ENCODE data around the gene ZCCHC17.
A peak's percentile ranks its signal among the peaks of the same experiment; 100 is the strongest.

The ZCCHC17 gene

DNA sequence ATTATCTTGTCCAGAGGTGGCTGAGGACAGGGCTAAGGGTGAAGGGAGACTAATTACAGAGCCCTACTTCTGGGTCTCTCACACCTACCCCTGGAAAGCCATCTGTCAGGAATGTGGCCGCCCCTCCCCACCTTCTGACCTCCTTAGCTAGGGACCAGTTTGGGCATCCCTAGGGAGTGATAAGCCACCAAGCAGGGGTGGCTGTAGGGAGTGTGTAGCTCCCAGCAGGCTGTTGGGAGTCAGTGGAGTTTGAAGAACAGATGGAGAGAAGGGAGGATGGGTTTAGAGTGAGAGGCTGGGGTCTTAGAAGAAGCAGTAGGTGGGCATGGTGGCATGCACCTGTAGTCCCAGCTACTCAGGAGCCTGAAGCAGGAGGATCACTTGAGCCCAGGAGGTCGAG, 115.4 kb downstream of the ZCCHC17 start:
- Histone ChIP-seq H2BK120ac (ENCODE audit: low read depth, low read length) (no peak overlapping the region), H3K14ac (ENCODE audit: low read length in 2 of 2) (no peak overlapping the region), H4K91ac (ENCODE audit: low read length) (no peak overlapping the region), H3K27ac (ENCODE audit: low read length, poor library complexity, severe bottlenecking) (no peak overlapping the region), H3K4me3 (ENCODE audit: insufficient read depth in 1 of 2, low read depth in 1 of 2, low read length in 2 of 2) (no peak overlapping the region), H3K4me2 (ENCODE audit: low read length, poor library complexity, severe bottlenecking) (no peak overlapping the region), H2BK5ac (ENCODE audit: low read depth, low read length, poor library complexity, severe bottlenecking) (no peak overlapping the region), H3K18ac (ENCODE audit: low read depth in 1 of 2, low read length in 2 of 2) (no peak overlapping the region), H3K9me3 (ENCODE audit: control insufficient read depth, low read length) (no peaks in the 10 kb centered on the region), H3K79me1 (replicated peaks; ENCODE audit: low read length, poor library complexity, severe bottlenecking) (no peaks in the 10 kb centered on the region), H3K9ac (ENCODE audit: low read length) (no peak overlapping the region), H3K4me1 (ENCODE audit: control insufficient read depth, insufficient read depth, low read depth, low read length) (peaks cover 21% of the 10 kb centered on the region), H3K36me3 (ENCODE audit: control insufficient read depth in 1 of 2, insufficient read depth in 2 of 2, low read depth in 1 of 2, low read length in 2 of 2) (no peaks in the 10 kb centered on the region), H2BK12ac (ENCODE audit: low read length in 2 of 2) (no peak overlapping the region), H3K23ac (ENCODE audit: low read length in 2 of 2) (no peak overlapping the region), H2AFZ (ENCODE audit: low read depth, low read length) (no peak overlapping the region), H4K8ac (ENCODE audit: low read length) (no peak overlapping the region), H2AK5ac (ENCODE audit: low read length, severe bottlenecking) (no peak overlapping the region), H3K4ac (ENCODE audit: low read depth in 1 of 2, low read length in 2 of 2) (no peak overlapping the region), H3K27me3 (ENCODE audit: control insufficient read depth in 1 of 2, insufficient read depth in 1 of 2, low read length in 2 of 2) (peaks cover 11 to 26% of the 10 kb centered on the region in 2 experiments), H2BK15ac (ENCODE audit: low read depth, poor library complexity, severe bottlenecking) (no peak overlapping the region)
- 63% methylated on average over 1 of the region's 2 CpGs for WGBS
- DNase-seq: no peak

DNA sequence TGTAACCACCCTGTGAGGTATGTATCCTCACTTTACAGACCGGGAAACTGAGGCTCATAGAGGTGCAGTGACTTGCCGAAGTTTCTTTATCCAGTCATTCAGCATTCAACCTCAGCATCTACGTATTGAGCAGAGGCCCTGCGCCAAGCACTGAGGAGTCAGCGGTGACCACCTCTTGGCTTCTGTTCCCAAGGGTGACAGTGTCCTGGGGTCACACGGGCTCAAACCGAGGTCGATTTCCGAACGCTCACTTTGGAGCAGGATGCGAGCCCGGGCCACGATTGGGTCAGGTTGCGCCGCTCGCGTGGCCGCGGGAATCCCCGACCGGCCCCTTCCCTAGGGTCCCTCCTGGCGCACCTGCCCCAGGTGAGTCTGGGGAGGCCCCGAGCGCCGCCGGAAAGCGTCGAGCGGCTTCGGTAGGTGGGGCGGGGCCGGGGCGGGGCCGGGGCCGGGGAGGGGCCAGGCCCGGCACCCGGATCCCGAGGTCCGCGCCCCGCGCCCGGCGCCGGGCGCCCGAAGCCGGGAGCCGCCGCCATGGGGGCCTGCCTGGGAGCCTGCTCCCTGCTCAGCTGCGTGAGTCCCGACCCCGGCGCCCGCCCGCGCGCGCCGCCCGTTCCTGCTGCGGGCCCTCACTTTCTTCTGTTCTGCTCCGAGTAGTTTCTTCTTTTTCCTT, 116.0 kb downstream of the ZCCHC17 start, which contains the start of gene SERINC2:
Gene SERINC2, plus strand, starts transcription at position 482 of the 673 bp plus-strand sequence. Its CDS starts 53 bp downstream, at position 535.
- Histone ChIP-seq H4K91ac (ENCODE audit: low read length) (peak within 1 kb of the TSS; percentile 2), H3K18ac (ENCODE audit: low read depth in 1 of 2, low read length in 2 of 2) (peak within 1 kb of the TSS; percentile 65 to 75), H3K23ac (ENCODE audit: low read length in 2 of 2) (no peak within 1 kb of the TSS), H3K4me1 (ENCODE audit: control insufficient read depth, insufficient read depth, low read depth, low read length) (peaks cover 21% of the 10 kb centered on the region), H2BK5ac (ENCODE audit: low read depth, low read length, poor library complexity, severe bottlenecking) (no peak within 1 kb of the TSS), H4K8ac (ENCODE audit: low read length) (peak within 1 kb of the TSS; percentile 8), H3K79me1 (replicated peaks; ENCODE audit: low read length, poor library complexity, severe bottlenecking) (no peaks in the 10 kb centered on the region), H3K9me3 (ENCODE audit: control insufficient read depth, low read length) (no peaks in the 10 kb centered on the region), H3K4me2 (ENCODE audit: low read length, poor library complexity, severe bottlenecking) (peak within 1 kb of the TSS; percentile 93), H2BK120ac (ENCODE audit: low read depth, low read length) (peak within 1 kb of the TSS; percentile 81), H2BK15ac (ENCODE audit: low read depth, poor library complexity, severe bottlenecking) (peak within 1 kb of the TSS; percentile 26), H2BK12ac (ENCODE audit: low read length in 2 of 2) (peak within 1 kb of the TSS in 1 of 2 experiments; percentile 60), H3K27me3 (ENCODE audit: control insufficient read depth in 1 of 2, insufficient read depth in 1 of 2, low read length in 2 of 2) (peaks cover 11 to 26% of the 10 kb centered on the region in 2 experiments), H3K4ac (ENCODE audit: low read depth in 1 of 2, low read length in 2 of 2) (peak within 1 kb of the TSS; percentile 40 to 71), H2AFZ (ENCODE audit: low read depth, low read length) (peak within 1 kb of the TSS; percentile 63), H3K4me3 (ENCODE audit: insufficient read depth in 1 of 2, low read depth in 1 of 2, low read length in 2 of 2) (peak within 1 kb of the TSS; percentile 63 to 88), H2AK5ac (ENCODE audit: low read length, severe bottlenecking) (no peak within 1 kb of the TSS), H3K14ac (ENCODE audit: low read length in 2 of 2) (peak within 1 kb of the TSS in 1 of 2 experiments; percentile 87), H3K9ac (ENCODE audit: low read length) (peak within 1 kb of the TSS; percentile 84), H3K27ac (ENCODE audit: low read length, poor library complexity, severe bottlenecking) (no peak within 1 kb of the TSS), H3K36me3 (ENCODE audit: control insufficient read depth in 1 of 2, insufficient read depth in 2 of 2, low read depth in 1 of 2, low read length in 2 of 2) (no peaks in the 10 kb centered on the region)
- WGBS: 4% methylated on average over 57 of the region's 63 CpGs
- no peak for DNase-seq

DNA sequence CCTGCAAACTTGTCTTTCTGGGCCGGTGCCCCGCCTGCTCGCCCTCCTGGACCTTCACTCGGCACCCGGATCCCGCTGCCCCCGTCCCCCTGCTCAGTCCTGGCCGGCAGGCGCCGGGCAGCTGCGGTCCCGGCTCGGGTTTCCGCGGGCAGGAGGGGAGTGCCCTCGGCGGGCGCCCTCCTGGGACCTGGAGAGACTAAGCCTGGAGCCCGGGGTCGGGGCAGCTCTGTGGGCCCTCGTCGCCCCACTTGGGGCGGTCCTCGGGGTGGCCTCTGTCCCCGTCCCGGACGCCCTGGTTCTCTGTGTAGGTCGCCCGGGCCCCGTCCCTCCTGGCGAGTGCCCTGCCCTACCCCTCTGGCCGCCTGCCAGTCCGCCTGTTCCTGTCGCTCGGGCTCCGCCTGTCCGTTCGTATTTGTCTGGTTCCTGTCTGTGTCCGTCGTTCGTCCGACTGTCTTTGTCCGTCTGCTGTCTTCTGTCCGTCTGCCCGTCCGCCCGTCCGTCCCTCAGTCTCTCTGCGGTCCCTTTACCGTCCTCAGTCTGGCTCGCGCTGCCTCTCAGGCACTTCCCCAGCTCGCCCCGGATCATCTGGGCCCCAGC, 116.7 kb downstream of the ZCCHC17 start:
- no peak overlapping the region for H3K27ac ChIP-seq (ENCODE audit: low read length, poor library complexity, severe bottlenecking)
- H3K18ac ChIP-seq (ENCODE audit: low read depth in 1 of 2, low read length in 2 of 2): peak overlapping the region; percentile 65 to 75
- DNase-seq: peak; percentile 59
- peak overlapping the region; percentile 8 for H4K8ac ChIP-seq (ENCODE audit: low read length)
- H3K4me3 ChIP-seq (ENCODE audit: insufficient read depth in 1 of 2, low read depth in 1 of 2, low read length in 2 of 2): peak overlapping the region; percentile 63 to 88
- no peak overlapping the region for H2BK5ac ChIP-seq (ENCODE audit: low read depth, low read length, poor library complexity, severe bottlenecking)
- peaks cover 11 to 26% of the 10 kb centered on the region in 2 experiments for H3K27me3 ChIP-seq (ENCODE audit: control insufficient read depth in 1 of 2, insufficient read depth in 1 of 2, low read length in 2 of 2)
- H2BK15ac ChIP-seq (ENCODE audit: low read depth, poor library complexity, severe bottlenecking): peak overlapping the region; percentile 26
- H3K23ac ChIP-seq (ENCODE audit: low read length in 2 of 2): no peak overlapping the region
- peak overlapping the region; percentile 93 for H3K4me2 ChIP-seq (ENCODE audit: low read length, poor library complexity, severe bottlenecking)
- no peak overlapping the region for H2AK5ac ChIP-seq (ENCODE audit: low read length, severe bottlenecking)
- H4K91ac ChIP-seq (ENCODE audit: low read length): peak overlapping the region; percentile 2
- peaks cover 21% of the 10 kb centered on the region for H3K4me1 ChIP-seq (ENCODE audit: control insufficient read depth, insufficient read depth, low read depth, low read length)
- peak overlapping the region; percentile 63 for H2AFZ ChIP-seq (ENCODE audit: low read depth, low read length)
- H3K14ac ChIP-seq (ENCODE audit: low read length in 2 of 2): peak overlapping the region in 1 of 2 experiments; percentile 87
- peak overlapping the region; percentile 84 for H3K9ac ChIP-seq (ENCODE audit: low read length)
- H2BK12ac ChIP-seq (ENCODE audit: low read length in 2 of 2): peak overlapping the region in 1 of 2 experiments; percentile 60
- under 1% methylated on average over 54 of the region's 54 CpGs for WGBS
- H3K79me1 ChIP-seq (replicated peaks; ENCODE audit: low read length, poor library complexity, severe bottlenecking): no peaks in the 10 kb centered on the region
- H3K36me3 ChIP-seq (ENCODE audit: control insufficient read depth in 1 of 2, insufficient read depth in 2 of 2, low read depth in 1 of 2, low read length in 2 of 2): no peaks in the 10 kb centered on the region
- peak overlapping the region; percentile 81 for H2BK120ac ChIP-seq (ENCODE audit: low read depth, low read length)
- H3K9me3 ChIP-seq (ENCODE audit: control insufficient read depth, low read length): no peaks in the 10 kb centered on the region
- peak overlapping the region; percentile 40 to 71 for H3K4ac ChIP-seq (ENCODE audit: low read depth in 1 of 2, low read length in 2 of 2)

Measured in mesenchymal stem cell (in vitro differentiated cells and primary cell).